Naive thymus-derived CD4-positive, alpha-beta T cell (primary cell): ENCODE results near the gene AKAP1. TPM values are rescaled to one million over a fixed set of nuclear protein-coding genes. Genes with fewer than 3 reads are reported as not detected.

Experiments
- ATAC-seq: fragments of 150-1000 bp; cut with Tn5 transposase; 2 replicates; pipeline ENCODE4 v1.10.0; 2021; ENCODE audit warnings: mild to moderate bottlenecking, moderate library complexity
- CTCF ChIA-PET: fragments of 350-600 bp; sonication (Branson Sonifier 250); formaldehyde crosslinking; loops from one replicate; lab custom pipeline; 2021; ENCODE audit warnings: antibody characterized with exemption; lab: Charles Lee
- POLR2A ChIA-PET: fragments of 350-600 bp; sonication (Branson Sonifier 250); formaldehyde crosslinking; loops from one replicate; lab custom pipeline; 2021; ENCODE audit warnings: antibody characterized with exemption, inconsistent platforms; lab: Charles Lee
- DNase-seq, 9 donors: peaks; one replicate each; pipeline versions ENCODE4 v3.0.0 to v3.0.0-alpha.2; 2020 to 2022; ENCODE audit warnings: mixed read lengths in 1 of 9
- H3K27ac ChIP-seq: one replicate; pipeline ENCODE4 v1.7.0; 2013; ENCODE audit warnings: mild to moderate bottlenecking, low read depth, low read length, moderate library complexity
- H3K27me3 ChIP-seq, 2 donors: one replicate each; pipeline ENCODE4 v1.7.0; 2013; ENCODE audit warnings: low read length in 2 of 2, mild to moderate bottlenecking in 2 of 2, moderate library complexity in 2 of 2; ENCODE audit not compliant: control insufficient read depth in 2 of 2, insufficient read depth in 2 of 2
- H3K36me3 ChIP-seq, 3 experiments: 1 replicate in 2 of 3; 2 replicates in 1 of 3; pipeline ENCODE4 v1.7.0; 2013; ENCODE audit warnings: low read length in 3 of 3, mild to moderate bottlenecking in 3 of 3, moderate library complexity in 1 of 3; ENCODE audit not compliant: insufficient read depth in 3 of 3, control insufficient read depth in 2 of 3
- H3K4me1 ChIP-seq, 2 donors: one replicate each; pipeline ENCODE4 v1.7.0; 2013; ENCODE audit warnings: low read length in 2 of 2, mild to moderate bottlenecking in 2 of 2, moderate library complexity in 1 of 2; ENCODE audit not compliant: control insufficient read depth in 2 of 2, insufficient read depth in 2 of 2
- H3K4me3 ChIP-seq: 2 replicates; pipeline ENCODE4 v1.7.0; 2013; ENCODE audit warnings: mild to moderate bottlenecking, low read length
- H3K9me3 ChIP-seq, 3 experiments: 1 replicate in 2 of 3; 2 replicates in 1 of 3; pipeline ENCODE4 v1.7.0; 2013; ENCODE audit warnings: low read length in 3 of 3; ENCODE audit not compliant: control insufficient read depth in 2 of 3
- H3K27ac Mint-ChIP-seq, 9 donors: one replicate each; pipeline ENCODE4 v1.8.0; 2020 to 2022; ENCODE audit warnings: mixed read lengths in 9 of 9, mild to moderate bottlenecking in 8 of 9, moderate library complexity in 5 of 9, inconsistent platforms in 2 of 9
- H3K27me3 Mint-ChIP-seq, 5 donors: one replicate each; pipeline ENCODE4 v1.8.0; 2021 to 2022; ENCODE audit warnings: mixed read lengths in 5 of 5, mild to moderate bottlenecking in 1 of 5
- H3K36me3 Mint-ChIP-seq, 5 donors: one replicate each; pipeline ENCODE4 v1.8.0; 2020 to 2022; ENCODE audit warnings: mixed read lengths in 5 of 5, mild to moderate bottlenecking in 3 of 5, inconsistent platforms in 1 of 5
- H3K4me1 Mint-ChIP-seq, 7 donors: one replicate each; pipeline ENCODE4 v1.8.0; 2020 to 2022; ENCODE audit warnings: mixed read lengths in 7 of 7, mild to moderate bottlenecking in 3 of 7, inconsistent platforms in 1 of 7
- H3K4me3 Mint-ChIP-seq, 10 donors: one replicate each; pipeline ENCODE4 v1.8.0; 2020 to 2022; ENCODE audit warnings: mild to moderate bottlenecking in 10 of 10, mixed read lengths in 10 of 10, moderate library complexity in 6 of 10, inconsistent platforms in 2 of 10
- H3K9me3 Mint-ChIP-seq, 11 donors: one replicate each; pipeline ENCODE4 v1.8.0; 2020 to 2022; ENCODE audit warnings: mixed read lengths in 11 of 11, mild to moderate bottlenecking in 4 of 11, inconsistent platforms in 1 of 11, moderate library complexity in 1 of 11
- intact Hi-C, 2 donors: fragments of 100-400 bp; cut with micrococcal nuclease; formaldehyde crosslinking; loops; one replicate each; pipeline ENCODE4 v1.15.1; 2023
- polyA plus RNA-seq, 2 donors: library from polyadenylated mRNA; unstranded; fragments of 300-500 nt; fragmentation: Illumina TruSeq; gene quantifications; one replicate each; pipeline ENCODE4 v1.2.3, GENCODE V29; 2021
- total RNA-seq, 6 experiments: library from RNA in 5 of 6; stranded (reverse) in 5 of 6; gene quantifications; 1 replicate in 5 of 6; 2 replicates in 1 of 6; pipeline ENCODE4 v1.2.3 and lab custom pipeline; 2021 to 2026

AKAP1 gene
- total and polyA plus RNA-seq, 7 experiments from 2014 or later: 13.2 to 35.8 (median 26.6) TPM

DNA sequence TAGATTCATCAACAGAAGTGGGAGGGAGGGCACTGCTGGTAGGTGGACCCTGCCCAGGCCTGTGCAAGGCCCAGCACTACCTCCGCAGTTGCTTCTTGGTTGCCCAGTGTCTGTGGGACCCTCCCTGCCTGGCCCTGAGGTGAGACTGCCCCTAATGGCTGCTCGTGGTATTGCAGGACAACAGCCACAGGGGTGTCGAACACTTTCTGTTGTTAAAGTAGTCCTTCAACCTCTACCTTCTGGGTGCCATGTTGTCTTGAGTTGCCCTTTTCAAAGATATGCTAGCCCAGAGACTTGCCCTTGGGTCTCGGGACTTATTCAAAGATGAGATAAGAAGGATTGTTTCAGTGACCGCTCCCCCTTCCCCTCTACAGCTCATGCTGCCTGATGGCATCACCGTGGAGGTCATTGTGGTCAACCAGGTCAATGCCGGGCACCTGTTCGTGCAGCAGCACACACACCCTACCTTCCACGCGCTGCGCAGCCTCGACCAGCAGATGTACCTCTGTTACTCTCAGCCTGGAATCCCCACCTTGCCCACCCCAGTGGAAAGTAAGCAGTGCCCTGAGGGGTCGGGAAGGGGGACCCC lies 29.1 kb downstream of the AKAP1 start:
- Histone ChIP-seq H3K27ac (no peak overlapping the region), H3K4me1 (no peaks in the 10 kb centered on the region), H3K36me3 (peaks cover 0 to 89% (median 34%) of the 10 kb centered on the region in 3 experiments), H3K4me3 (no peak overlapping the region), H3K27me3 (no peaks in the 10 kb centered on the region), H3K9me3 (no peaks in the 10 kb centered on the region)
- POLR2A ChIA-PET: interaction anchor here (0.7 kb wide), 1 partner anchor 1060 kb away, joined by 3 read pairs; no protein-coding TSS in a partner anchor
- DNase-seq (peak; percentile 24 to 72 (median 52)), ATAC-seq (peak; percentile 81)
- H3K36me3 Mint-ChIP-seq: peaks cover 0 to 50% (median 17%) of the 10 kb centered on the region in 5 donors
- no peak overlapping the region for H3K4me3 Mint-ChIP-seq
- peaks cover 0 to 4% (median 0%) of the 10 kb centered on the region in 7 donors for H3K4me1 Mint-ChIP-seq
- CTCF ChIA-PET: interaction anchor here (0.9 kb wide), 1 partner anchor 11 kb away, joined by 3 read pairs; no protein-coding TSS in a partner anchor
- no peaks in the 10 kb centered on the region for H3K27me3 Mint-ChIP-seq
- no peaks in the 10 kb centered on the region for H3K9me3 Mint-ChIP-seq
- intact Hi-C loops: loop anchor here in 1 of 2 donors (1.0 to 5.0 kb wide), 5 partner anchors 29 to 153 kb away; partner anchors contain the start of genes AKAP1 and COIL
- no peak overlapping the region for H3K27ac Mint-ChIP-seq

DNA sequence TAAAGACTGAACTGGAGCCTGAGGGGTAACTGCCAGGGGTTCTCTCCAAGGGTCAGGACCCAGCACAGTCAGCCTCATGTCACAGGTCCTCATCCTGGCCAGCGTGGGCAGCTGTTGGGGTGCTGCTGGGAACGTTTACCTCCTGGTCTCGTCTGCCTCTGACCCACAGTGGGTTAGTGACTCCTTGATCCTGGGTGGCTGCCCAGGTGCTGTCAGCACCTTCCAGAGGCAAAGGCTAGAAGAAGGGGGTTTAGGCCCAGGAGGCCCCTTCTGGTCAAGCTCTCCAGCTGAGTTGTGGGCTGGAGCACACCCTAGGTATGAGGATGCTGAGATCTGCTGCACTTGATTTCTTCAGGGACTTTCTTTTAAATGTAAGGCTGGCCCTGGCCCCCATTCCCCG lies 30.3 kb downstream of the AKAP1 start:
- H3K27ac ChIP-seq: no peak overlapping the region
- H3K4me3 ChIP-seq: no peak overlapping the region
- intact Hi-C loops: no loop called here
- H3K36me3 ChIP-seq: peaks cover 0 to 92% (median 35%) of the 10 kb centered on the region in 3 experiments
- CTCF ChIA-PET: interaction anchor here (0.6 to 0.9 kb wide), 2 partner anchors 10 to 215 kb away, joined by 3 read pairs; no protein-coding TSS in a partner anchor
- no peak overlapping the region for H3K27ac Mint-ChIP-seq
- H3K4me3 Mint-ChIP-seq: no peak overlapping the region
- H3K4me1 ChIP-seq: no peaks in the 10 kb centered on the region
- peaks cover 0 to 4% (median 0%) of the 10 kb centered on the region in 7 donors for H3K4me1 Mint-ChIP-seq
- H3K27me3 Mint-ChIP-seq: no peaks in the 10 kb centered on the region
- POLR2A ChIA-PET: no interaction called here
- H3K9me3 Mint-ChIP-seq: no peaks in the 10 kb centered on the region
- H3K27me3 ChIP-seq: no peaks in the 10 kb centered on the region
- DNase-seq (no peak), ATAC-seq (no peak)
- peaks cover 0 to 56% (median 18%) of the 10 kb centered on the region in 5 donors for H3K36me3 Mint-ChIP-seq
- H3K9me3 ChIP-seq: no peaks in the 10 kb centered on the region

DNA sequence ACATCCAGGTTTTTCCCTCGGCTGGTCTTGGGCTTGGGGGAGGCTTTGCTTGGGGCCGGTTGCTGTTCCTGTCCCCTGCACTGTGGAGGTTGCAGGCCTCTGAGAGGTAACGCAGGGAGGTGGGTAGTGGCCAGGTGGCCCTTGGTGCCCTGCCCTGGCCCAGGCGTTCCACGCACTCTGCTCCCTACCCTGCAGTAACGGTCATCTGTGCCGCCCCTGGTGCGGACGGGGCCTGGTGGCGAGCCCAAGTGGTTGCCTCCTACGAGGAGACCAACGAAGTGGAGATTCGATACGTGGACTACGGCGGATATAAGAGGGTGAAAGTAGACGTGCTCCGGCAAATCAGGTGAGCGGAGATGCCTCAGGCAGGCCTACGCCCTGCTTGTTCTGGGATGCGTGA lies 30.9 kb downstream of the AKAP1 start:
- ChIA-PET POLR2A (no interaction called here), CTCF (interaction anchor here (0.6 kb wide), 1 partner anchor 215 kb away, joined by 3 read pairs; no protein-coding TSS in a partner anchor)
- H3K9me3 Mint-ChIP-seq: no peaks in the 10 kb centered on the region
- Histone ChIP-seq H3K36me3 (peaks cover 0 to 92% (median 35%) of the 10 kb centered on the region in 3 experiments), H3K4me1 (no peaks in the 10 kb centered on the region), H3K27ac (no peak overlapping the region), H3K27me3 (no peaks in the 10 kb centered on the region), H3K9me3 (no peaks in the 10 kb centered on the region), H3K4me3 (no peak overlapping the region)
- intact Hi-C loops: no loop called here
- H3K27ac Mint-ChIP-seq: no peak overlapping the region
- peaks cover 0 to 4% (median 0%) of the 10 kb centered on the region in 7 donors for H3K4me1 Mint-ChIP-seq
- DNase-seq: no peak
- no peaks in the 10 kb centered on the region for H3K27me3 Mint-ChIP-seq
- H3K36me3 Mint-ChIP-seq: peaks cover 0 to 58% (median 21%) of the 10 kb centered on the region in 5 donors
- ATAC-seq: no peak
- H3K4me3 Mint-ChIP-seq: no peak overlapping the region

DNA sequence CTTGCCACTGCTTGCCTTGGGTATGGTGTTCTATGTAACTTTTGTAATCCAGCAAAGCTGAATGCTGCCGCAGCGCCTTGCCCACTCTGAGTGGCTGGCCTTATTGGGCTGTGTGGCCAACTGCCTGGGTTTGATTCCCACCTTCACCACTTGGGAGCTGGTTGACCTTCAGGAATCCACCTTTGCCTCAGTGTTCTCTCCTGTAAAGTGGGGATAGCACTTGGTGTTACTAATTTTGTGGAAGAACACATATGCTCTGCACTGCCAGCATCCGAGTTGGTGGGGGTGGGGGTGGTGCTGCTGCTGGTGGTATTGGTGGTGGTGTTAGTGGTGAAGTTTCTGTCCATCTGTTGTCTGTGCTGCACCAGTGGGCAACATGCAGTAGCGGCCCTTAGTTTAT lies 32.8 kb downstream of the AKAP1 start:
- Histone ChIP-seq H3K27ac (no peak overlapping the region), H3K27me3 (no peaks in the 10 kb centered on the region), H3K9me3 (no peaks in the 10 kb centered on the region), H3K4me1 (no peaks in the 10 kb centered on the region), H3K36me3 (peaks cover 0 to 88% (median 35%) of the 10 kb centered on the region in 3 experiments), H3K4me3 (no peak overlapping the region)
- DNase-seq: no peak
- Mint-ChIP-seq H3K9me3 (no peaks in the 10 kb centered on the region), H3K36me3 (peaks cover 0 to 42% (median 16%) of the 10 kb centered on the region in 5 donors), H3K27me3 (no peaks in the 10 kb centered on the region), H3K4me1 (peaks cover 0 to 5% (median 0%) of the 10 kb centered on the region in 7 donors), H3K27ac (no peak overlapping the region), H3K4me3 (no peak overlapping the region)
- ATAC-seq: no peak
- ChIA-PET POLR2A (interaction anchor here (0.6 kb wide), 1 partner anchor 11 kb away, joined by 3 read pairs; no protein-coding TSS in a partner anchor), CTCF (interaction anchor here (0.8 kb wide), 1 partner anchor 9 kb away, joined by 3 read pairs; no protein-coding TSS in a partner anchor)
- intact Hi-C loops: no loop called here

DNA sequence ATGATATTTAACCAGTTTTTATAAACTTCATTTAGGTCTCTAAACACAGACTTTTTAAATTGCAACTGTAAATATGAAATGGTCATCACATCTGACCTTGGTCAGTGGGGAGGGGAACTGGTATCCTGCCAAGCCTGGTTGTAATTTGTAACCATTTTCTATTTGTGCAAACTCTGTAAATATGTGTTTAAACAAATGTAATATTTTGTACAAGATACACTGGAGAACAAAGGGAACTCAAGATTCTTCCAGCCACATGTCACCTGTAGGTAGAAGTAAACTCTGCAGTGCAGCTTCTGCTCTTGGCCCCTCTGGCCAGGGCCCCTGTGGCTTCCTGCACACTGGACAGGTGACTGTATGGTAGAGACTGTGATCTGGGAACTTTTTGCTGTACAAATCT lies 35.8 kb downstream of the AKAP1 start:
- no peak for ATAC-seq
- peaks cover 0 to 5% (median 0%) of the 10 kb centered on the region in 7 donors for H3K4me1 Mint-ChIP-seq
- intact Hi-C loops: no loop called here
- Histone ChIP-seq H3K36me3 (peaks cover 0 to 80% (median 18%) of the 10 kb centered on the region in 3 experiments), H3K27me3 (no peaks in the 10 kb centered on the region), H3K27ac (no peak overlapping the region), H3K4me3 (no peak overlapping the region), H3K9me3 (no peaks in the 10 kb centered on the region), H3K4me1 (no peaks in the 10 kb centered on the region)
- POLR2A ChIA-PET: no interaction called here
- no peak overlapping the region for H3K27ac Mint-ChIP-seq
- CTCF ChIA-PET: interaction anchor here (1.6 kb wide), 1 partner anchor 36 kb away, joined by 3 read pairs; the partner anchor contains the start of gene AKAP1
- no peak for DNase-seq
- H3K4me3 Mint-ChIP-seq: no peak overlapping the region
- peaks cover 0 to 41% (median 16%) of the 10 kb centered on the region in 5 donors for H3K36me3 Mint-ChIP-seq
- H3K27me3 Mint-ChIP-seq: no peaks in the 10 kb centered on the region
- H3K9me3 Mint-ChIP-seq: no peaks in the 10 kb centered on the region

DNA sequence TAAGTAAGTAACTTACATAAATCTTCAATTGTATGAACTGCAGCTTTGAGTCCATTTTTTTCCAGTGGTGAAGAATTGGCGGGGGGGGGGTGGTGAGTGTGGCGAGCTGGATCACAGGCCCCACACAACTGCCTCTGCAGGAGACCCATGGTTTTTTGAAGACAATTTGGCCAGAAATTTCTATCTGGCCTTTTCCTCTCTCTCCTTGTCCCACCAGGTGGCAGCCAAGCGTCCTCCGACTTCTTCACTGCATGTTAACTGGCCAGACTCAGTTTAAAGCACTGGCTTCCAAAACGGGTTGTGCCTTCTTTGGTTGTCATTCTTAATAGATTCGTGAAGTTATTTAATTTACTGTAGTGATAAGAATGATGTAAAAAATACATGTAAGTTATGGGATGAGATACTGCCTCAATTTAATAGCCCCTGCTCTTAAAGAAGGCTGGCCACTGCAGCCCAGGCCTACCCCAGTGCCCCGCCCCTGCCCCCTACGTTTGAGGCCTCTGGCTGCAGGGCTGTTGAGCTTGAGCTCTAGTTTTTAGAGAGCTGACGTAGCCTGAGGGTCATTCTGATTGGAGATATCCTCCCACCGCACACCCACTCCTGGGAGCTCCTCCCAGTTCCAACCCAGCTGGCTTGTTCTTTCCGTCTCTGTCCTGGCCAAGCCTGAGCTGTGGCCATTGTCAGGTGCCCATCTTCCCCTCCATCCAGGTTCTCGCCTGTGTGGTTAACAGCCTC lies 36.4 kb downstream of the AKAP1 start:
- H3K36me3 Mint-ChIP-seq: peaks cover 0 to 38% (median 16%) of the 10 kb centered on the region in 5 donors
- Histone ChIP-seq H3K27ac (no peak overlapping the region), H3K4me1 (no peaks in the 10 kb centered on the region), H3K36me3 (peaks cover 0 to 74% (median 17%) of the 10 kb centered on the region in 3 experiments), H3K9me3 (no peaks in the 10 kb centered on the region), H3K27me3 (no peaks in the 10 kb centered on the region), H3K4me3 (no peak overlapping the region)
- intact Hi-C loops: no loop called here
- no peaks in the 10 kb centered on the region for H3K9me3 Mint-ChIP-seq
- POLR2A ChIA-PET: no interaction called here
- ATAC-seq (no peak), DNase-seq (no peak)
- H3K4me3 Mint-ChIP-seq: no peak overlapping the region
- CTCF ChIA-PET: no interaction called here
- peaks cover 0 to 5% (median 0%) of the 10 kb centered on the region in 7 donors for H3K4me1 Mint-ChIP-seq
- no peaks in the 10 kb centered on the region for H3K27me3 Mint-ChIP-seq
- H3K27ac Mint-ChIP-seq: no peak overlapping the region
